ENCODE results near the gene NAV2.

NAV2 gene

DNA sequence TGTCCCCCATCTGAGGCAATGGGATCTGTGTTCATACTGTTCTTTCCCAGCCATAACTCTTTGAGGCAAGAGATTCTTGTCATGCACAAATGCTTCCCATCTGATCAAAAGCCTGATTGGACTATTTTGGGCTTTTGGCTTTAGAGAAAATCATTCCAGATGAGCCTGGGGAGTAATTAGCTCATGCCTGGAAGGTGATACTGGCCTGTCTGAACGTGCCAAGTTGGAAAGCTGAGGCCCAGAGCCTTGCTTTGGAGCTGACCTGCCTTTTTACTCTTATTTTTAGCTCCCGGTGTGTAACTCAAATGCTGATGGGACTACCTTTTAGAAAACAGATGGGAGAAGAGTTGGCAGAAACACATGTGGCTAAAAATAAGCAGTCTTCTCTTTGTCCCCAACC lies 342.7 kb downstream of the NAV2 start:
- TF ChIP-seq, protein P1, sequence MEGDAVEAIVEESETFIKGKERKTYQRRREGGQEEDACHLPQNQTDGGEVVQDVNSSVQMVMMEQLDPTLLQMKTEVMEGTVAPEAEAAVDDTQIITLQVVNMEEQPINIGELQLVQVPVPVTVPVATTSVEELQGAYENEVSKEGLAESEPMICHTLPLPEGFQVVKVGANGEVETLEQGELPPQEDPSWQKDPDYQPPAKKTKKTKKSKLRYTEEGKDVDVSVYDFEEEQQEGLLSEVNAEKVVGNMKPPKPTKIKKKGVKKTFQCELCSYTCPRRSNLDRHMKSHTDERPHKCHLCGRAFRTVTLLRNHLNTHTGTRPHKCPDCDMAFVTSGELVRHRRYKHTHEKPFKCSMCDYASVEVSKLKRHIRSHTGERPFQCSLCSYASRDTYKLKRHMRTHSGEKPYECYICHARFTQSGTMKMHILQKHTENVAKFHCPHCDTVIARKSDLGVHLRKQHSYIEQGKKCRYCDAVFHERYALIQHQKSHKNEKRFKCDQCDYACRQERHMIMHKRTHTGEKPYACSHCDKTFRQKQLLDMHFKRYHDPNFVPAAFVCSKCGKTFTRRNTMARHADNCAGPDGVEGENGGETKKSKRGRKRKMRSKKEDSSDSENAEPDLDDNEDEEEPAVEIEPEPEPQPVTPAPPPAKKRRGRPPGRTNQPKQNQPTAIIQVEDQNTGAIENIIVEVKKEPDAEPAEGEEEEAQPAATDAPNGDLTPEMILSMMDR (IDR thresholded peaks at IDR 0.05; ENCODE audit: insufficient read depth, low read depth, low read length, missing control alignments), result no peak
- DNase-seq (ENCODE audit: low read depth), result peak; percentile 78
- no peak overlapping the region for H3K4me3 ChIP-seq (ENCODE audit: low read length)

DNA sequence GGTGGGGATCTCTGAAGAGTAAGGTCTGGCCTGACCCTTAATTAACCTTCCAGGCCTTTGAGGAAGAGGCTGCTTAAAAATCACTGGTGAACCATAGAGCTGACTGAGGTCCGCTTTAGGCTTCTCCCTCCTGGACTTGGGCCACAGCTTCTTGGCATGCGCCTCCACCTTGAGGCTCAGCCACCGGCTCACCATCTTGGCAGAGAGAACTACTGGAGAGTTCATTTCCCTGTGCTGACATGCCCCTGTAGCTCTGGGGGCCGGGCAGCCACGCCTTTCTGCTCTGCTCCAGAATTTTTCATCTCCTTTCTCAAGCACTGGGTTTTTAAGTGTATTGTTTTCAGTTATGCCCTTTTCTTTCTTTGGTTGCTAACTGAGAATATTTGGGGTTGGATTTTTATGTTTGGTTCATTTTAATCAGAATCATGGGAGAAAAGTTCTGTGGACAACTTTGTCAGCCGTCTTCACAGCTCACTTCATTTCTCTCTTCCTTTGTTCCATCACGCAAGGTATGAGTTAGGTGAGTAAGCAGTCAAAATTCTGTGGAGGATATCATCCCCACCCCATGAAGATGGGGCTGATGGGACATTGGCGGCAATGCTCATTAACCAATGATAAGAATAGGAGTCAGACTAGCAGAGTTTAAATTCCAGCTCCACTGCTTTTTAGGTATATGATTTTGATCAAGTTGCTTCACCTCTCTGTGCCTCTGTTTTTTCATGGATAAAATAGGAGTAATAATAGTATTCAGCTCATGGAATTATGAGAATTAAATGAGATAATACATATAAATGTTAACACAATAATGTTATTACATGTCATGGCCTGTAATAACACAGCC lies 343.7 kb downstream of the NAV2 start:
- no peak overlapping the region for H3K4me3 ChIP-seq (ENCODE audit: low read length)
- TF ChIP-seq, protein P1 (IDR thresholded peaks at IDR 0.05; ENCODE audit: insufficient read depth, low read depth, low read length, missing control alignments), result no peak
- peak; percentile 90 for DNase-seq (ENCODE audit: low read depth)

DNA sequence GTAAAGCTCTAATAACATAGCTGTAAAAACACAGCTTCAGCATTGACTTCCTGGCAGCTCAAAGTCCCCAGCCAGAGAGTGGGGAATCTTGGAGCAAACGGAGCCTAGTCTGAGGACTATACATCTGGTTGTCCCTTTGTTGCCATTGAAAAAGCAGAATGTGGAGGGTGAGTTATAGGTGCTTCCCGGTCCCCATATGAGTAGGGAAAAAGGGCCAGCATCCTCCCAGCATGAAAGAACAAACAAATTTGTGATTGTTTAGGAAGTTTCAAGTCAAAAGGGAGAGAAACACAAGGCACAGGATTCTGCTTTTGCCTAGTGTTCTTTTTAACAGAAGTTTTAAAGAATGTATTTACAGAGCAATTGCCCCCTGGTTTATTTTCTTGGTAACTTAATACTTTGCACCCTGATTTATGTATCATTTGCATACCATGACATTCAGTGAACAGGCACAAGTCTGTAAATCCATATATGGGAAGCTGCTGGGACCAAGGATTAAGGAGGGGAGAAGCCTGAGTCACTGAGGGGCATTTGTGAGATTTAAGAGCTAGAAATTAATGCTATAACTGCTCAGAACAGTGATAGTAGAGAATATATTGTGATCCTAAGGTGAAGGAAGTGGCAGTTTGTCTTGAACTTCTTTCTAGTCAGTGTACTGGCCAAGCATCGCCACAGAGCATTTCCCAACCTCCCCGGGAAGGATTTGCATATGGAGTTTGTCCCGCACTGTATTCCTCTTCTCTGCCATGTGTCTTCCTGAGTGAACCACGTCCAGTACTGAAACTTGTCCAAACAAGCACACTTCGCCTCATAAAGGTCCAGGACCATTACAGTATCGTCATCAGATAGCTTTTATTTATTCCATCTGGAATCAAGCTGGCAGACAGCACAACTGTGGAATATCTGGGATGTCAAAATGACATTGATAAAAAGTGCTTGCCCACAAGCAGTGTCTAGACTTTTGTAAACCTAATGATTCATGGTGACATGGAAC lies 344.6 kb downstream of the NAV2 start:
- peak; percentile 67 for DNase-seq (ENCODE audit: low read depth)
- no peak overlapping the region for H3K4me3 ChIP-seq (ENCODE audit: low read length)
- TF ChIP-seq, protein P1 (IDR thresholded peaks at IDR 0.05; ENCODE audit: insufficient read depth, low read depth, low read length, missing control alignments), result no peak

DNA sequence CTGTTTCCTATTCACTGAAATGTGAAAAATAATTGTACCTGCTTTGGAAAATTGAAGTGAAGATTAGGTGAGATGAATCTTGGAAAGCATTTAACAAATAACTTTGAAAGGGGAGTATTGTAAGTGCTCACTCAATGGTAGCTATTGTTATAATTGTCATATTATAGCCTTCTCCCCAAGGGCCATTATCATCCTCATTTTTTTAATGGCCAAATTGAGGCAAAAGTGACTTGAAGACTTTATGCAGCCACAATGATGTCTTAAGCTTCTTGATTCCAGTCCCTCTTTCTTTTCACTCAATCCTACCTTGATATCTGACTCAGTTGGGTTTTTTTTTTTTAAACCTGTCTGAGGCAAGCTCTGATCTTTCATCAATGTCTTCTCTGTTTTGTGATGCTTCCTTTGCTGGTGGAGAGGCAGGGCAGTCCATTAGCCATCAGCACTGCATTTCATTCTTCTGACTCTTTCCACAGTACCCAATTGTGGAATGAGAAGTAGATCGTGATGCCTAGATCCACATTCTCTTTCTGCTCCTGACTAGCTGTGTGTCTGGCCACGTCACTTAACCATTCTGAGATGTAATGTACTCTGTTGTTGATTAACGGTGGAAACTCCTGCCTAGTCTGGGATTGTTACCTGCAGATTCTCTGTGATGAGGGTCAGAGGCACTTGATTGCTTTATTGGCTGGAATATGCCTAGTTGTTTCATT lies 346.3 kb downstream of the NAV2 start:
- DNase-seq (ENCODE audit: low read depth), result peak; percentile 29
- H3K4me3 ChIP-seq (ENCODE audit: low read length), result no peak overlapping the region
- TF ChIP-seq, protein P1 (IDR thresholded peaks at IDR 0.05; ENCODE audit: insufficient read depth, low read depth, low read length, missing control alignments), result no peak

DNA sequence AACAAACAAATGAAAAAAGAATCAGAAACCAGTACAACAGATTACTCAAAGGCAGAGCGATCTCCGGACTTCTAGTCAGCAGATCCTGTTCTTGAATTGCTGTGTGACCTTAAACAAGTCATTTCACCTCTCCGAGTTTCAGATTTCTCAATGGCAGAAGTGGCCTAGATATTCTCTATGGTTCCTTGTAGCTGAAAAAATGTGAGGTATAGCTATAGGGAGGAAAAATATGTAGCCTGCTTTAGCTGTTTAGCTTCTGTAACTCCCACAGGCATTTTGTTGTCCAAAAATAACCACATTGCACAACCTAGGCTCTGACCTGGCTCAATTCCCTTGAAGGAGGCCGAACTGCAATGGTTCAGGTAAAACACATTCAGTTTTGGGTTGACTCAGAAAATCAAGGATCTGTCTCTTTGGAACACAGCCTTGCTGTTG lies 347.0 kb downstream of the NAV2 start:
- TF ChIP-seq, protein P1 (IDR thresholded peaks at IDR 0.05; ENCODE audit: insufficient read depth, low read depth, low read length, missing control alignments), result no peak
- DNase-seq (ENCODE audit: low read depth), result no peak
- H3K4me3 ChIP-seq (ENCODE audit: low read length), result no peak overlapping the region

DNA sequence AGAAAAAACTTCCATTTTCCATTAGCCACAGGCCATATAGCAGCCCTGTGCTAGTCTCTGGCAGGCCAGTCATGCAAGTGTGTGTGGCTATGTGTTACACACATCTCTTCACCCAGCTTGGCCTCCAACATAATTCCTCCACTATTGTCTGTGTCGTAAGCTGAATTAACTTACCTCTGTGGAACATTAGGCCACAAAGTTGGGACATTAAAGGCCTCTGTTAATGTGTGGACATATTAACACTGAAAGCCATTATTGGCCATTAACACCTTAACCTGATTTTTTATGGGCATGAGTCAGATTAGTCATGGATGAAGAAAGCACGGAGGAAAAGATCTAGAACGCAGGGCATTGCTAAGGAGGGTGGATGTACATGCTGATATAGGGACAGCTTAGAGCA lies 347.5 kb downstream of the NAV2 start:
- TF ChIP-seq, protein P1 (IDR thresholded peaks at IDR 0.05; ENCODE audit: insufficient read depth, low read depth, low read length, missing control alignments), result no peak
- no peak overlapping the region for H3K4me3 ChIP-seq (ENCODE audit: low read length)
- no peak for DNase-seq (ENCODE audit: low read depth)
